ENCODE measurements around the gene DSCAML1.
A peak's percentile ranks its signal among the peaks of the same experiment; 100 is the strongest.

DSCAML1 gene

DNA sequence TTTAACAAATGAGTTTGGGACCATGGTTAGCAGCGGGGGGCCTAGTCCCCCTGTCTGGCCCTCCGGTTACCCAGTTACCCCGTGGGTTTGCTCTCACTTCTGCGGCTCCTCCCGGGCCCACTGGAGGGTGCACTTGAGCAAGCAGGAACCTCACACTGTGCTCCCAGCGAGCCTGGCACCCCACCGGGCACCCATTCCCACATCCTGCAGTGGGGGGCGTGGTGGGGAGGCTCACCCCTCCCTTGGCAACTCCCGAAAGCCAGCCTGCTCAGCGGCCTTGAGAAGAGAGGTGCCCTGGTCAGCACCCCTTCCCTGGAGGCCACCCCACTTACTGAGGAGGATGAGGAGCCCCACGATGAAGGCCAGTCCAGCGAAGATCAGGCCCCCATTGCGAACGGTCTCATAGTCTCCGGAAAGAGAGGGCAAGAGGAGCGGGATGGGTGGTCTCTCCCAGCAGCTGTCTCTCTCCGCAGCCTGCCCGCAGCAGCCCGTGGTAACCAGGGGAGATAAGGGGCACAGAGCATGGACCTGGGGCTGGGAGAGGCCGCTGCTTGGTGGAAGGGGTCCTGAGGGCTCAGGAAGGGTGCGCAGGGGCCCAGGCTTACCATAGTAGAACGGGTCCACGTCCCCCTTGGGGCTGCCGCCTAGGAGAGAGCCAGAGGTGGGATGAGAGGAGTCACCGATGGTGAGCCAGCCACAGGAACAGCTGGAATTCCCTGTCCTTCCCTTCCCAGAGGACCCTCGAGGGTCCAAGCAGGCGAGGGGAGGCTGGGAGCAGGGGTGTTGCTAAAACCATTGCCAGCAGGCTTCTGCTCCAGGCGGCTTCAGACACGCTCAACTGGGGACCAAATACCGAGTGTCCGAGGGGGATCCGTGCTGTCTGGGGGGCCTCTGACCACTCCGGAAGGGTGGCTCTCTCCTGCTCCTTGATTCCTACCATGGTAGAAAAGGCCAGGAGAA is 25.3 kb upstream of the DSCAML1 start:
- DNase-seq (ENCODE audit: low spot score): no peak
- in situ Hi-C loops (cut with MboI; ENCODE audit: low pct_unique_long_range_greater_than_20kb, low sequenced_read_pairs, unreplicated experiment): no loop called here
- TF ChIP-seq, protein P1, sequence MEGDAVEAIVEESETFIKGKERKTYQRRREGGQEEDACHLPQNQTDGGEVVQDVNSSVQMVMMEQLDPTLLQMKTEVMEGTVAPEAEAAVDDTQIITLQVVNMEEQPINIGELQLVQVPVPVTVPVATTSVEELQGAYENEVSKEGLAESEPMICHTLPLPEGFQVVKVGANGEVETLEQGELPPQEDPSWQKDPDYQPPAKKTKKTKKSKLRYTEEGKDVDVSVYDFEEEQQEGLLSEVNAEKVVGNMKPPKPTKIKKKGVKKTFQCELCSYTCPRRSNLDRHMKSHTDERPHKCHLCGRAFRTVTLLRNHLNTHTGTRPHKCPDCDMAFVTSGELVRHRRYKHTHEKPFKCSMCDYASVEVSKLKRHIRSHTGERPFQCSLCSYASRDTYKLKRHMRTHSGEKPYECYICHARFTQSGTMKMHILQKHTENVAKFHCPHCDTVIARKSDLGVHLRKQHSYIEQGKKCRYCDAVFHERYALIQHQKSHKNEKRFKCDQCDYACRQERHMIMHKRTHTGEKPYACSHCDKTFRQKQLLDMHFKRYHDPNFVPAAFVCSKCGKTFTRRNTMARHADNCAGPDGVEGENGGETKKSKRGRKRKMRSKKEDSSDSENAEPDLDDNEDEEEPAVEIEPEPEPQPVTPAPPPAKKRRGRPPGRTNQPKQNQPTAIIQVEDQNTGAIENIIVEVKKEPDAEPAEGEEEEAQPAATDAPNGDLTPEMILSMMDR (IDR thresholded peaks at IDR 0.05; ENCODE audit: extremely low read depth, insufficient read depth, missing control alignments): peak; percentile 70

DNA sequence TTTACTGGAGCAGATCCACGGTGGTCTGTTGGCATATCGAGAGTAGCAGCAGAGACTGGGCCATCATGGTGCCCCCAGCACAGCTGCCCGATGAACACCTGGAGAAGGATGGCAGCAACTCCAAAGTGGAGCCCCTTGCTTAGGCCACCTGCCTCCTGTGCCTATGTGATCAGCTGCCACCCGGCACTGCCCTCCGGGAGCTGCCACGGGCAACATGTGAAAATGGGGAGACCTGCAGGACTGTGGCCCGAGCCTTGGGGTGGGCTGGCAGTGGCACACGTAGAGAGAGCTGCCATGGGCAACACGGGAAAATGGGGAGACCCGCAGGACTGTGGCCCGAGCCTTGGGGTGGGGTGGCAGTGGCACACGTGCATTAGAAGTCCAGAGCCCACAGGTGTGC is 24.4 kb upstream of the DSCAML1 start:
- DNase-seq (ENCODE audit: low spot score): no peak
- in situ Hi-C loops (cut with MboI; ENCODE audit: low pct_unique_long_range_greater_than_20kb, low sequenced_read_pairs, unreplicated experiment): no loop called here

DNA sequence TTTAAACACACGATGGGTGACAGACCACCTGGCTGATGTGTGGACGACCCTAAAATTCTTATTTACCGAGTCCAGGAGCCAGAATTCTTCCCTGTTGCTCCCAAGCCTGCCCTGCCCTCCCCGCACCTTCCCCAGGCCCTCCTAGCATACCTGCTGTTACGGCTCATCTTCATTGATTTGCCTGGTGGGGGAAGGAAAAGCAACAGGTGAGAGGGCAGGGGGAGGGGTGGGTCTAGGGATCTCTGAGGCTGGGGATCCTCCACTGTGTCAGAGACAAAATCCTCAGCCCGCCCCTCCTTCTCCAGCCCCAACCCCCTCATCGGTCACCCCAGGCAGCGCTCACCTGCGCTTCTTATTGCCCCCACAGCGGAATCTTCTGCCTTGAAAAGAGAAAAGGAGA is 23.5 kb upstream of the DSCAML1 start:
- no peak for DNase-seq (ENCODE audit: low spot score)
- in situ Hi-C loops (cut with MboI; ENCODE audit: low pct_unique_long_range_greater_than_20kb, low sequenced_read_pairs, unreplicated experiment): no loop called here
- TF ChIP-seq, protein P1 (IDR thresholded peaks at IDR 0.05; ENCODE audit: extremely low read depth, insufficient read depth, missing control alignments): no peak

More for the DNA sequence above, 24.4 kb upstream of the DSCAML1 start:
- TF ChIP-seq, protein P1 (IDR thresholded peaks at IDR 0.05; ENCODE audit: extremely low read depth, insufficient read depth, missing control alignments): no peak

DNA sequence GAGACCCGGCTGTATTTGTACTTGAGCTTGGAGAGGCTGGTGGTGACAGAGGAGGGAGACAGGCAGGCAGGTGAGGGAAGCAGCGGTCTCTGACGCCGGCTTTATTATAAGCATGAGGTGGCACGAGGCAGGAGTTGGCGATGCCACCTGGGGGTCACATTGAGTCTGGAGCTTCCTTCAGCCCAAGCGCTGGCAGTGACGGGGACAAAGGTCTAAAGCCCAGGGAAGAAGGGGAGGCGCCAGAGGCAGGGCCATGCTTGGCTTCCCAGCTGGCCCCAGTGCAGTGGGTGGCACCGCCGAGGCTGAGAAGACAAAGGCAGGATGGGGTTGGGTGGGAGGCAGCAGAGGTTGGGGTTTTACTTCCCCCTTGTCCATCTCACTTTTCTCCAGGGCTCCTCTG is 23.1 kb upstream of the DSCAML1 start:
- TF ChIP-seq, protein P1 (IDR thresholded peaks at IDR 0.05; ENCODE audit: extremely low read depth, insufficient read depth, missing control alignments): no peak
- DNase-seq (ENCODE audit: low spot score): no peak
- in situ Hi-C loops (cut with MboI; ENCODE audit: low pct_unique_long_range_greater_than_20kb, low sequenced_read_pairs, unreplicated experiment): no loop called here

DNA sequence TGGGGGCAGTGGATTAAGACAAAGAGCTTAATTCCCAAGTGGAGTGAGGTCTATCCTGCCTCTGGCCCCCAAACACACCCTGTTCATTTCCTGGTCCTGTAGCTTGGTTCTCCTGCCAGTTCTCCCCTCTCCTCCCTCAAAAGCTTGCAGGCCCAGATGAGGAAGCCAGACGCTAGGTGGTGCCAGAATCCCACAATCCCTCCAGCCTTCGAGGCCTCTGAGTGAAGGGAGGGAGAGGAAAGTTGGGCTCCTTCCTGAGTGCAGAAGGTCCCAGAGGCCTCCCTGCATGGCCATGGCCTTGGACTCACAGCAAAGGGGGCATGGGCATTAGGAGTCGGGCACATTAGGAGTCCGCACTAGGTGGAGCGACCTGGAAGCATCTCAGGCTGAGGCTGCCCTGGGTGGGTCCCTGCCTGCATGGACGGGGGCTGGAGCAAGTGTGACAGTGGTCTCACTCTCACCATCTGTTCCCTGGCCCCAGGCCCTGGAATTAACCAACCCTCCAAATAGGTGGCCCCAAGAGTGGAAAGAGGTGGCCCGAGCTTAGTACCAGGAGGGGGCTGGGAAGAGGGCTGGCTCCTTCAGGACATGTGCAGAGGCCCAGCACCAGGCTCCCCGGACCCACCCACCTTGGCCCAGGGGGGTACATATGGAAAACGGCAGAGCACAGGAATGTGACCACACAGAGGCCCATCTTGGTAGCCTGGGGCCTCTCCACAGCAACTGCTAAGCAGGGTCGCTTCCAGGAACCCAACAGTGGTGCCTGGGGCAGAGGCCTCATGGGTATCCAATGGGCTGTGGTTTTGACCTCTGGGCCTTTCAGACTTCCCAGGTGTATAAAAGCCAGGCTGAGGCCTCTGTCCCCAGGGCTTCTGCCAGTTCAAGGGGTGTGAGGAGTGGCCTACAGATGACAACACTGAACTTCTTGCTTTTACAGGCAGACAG is 22.4 kb upstream of the DSCAML1 start:
- TF ChIP-seq, protein P1 (IDR thresholded peaks at IDR 0.05; ENCODE audit: extremely low read depth, insufficient read depth, missing control alignments): peak; percentile 46
- no peak for DNase-seq (ENCODE audit: low spot score)
- in situ Hi-C loops (cut with MboI; ENCODE audit: low pct_unique_long_range_greater_than_20kb, low sequenced_read_pairs, unreplicated experiment): no loop called here
